Measurements from ENCODE around the gene DNM3.

Gene DNM3

GRCh38 chr1:172404121-172404520 lies 562.8 kb downstream of the DNM3 start:
- H2AFZ ChIP-seq (ENCODE audit: low read depth, low read length, severe bottlenecking), result no peak overlapping the region
- H3F3A ChIP-seq (ENCODE audit: insufficient read depth), result no peaks in the 10 kb centered on the region
- H3K27ac ChIP-seq (ENCODE audit: low read depth, low read length), result no peak overlapping the region
- no peak overlapping the region for H3K9ac ChIP-seq (ENCODE audit: low read length)
- H4K20me1 ChIP-seq (ENCODE audit: low read depth, low read length), result no peaks in the 10 kb centered on the region
- H3K4me2 ChIP-seq (ENCODE audit: low read depth, low read length, poor library complexity, severe bottlenecking), result no peak overlapping the region
- no peaks in the 10 kb centered on the region for H3K36me3 ChIP-seq (ENCODE audit: low read length)
- H3K9me3 ChIP-seq (ENCODE audit: insufficient read depth, low read length), result no peaks in the 10 kb centered on the region
- no peaks in the 10 kb centered on the region for H3K27me3 ChIP-seq (ENCODE audit: low read length)
- no peaks in the 10 kb centered on the region for H3K79me2 ChIP-seq (ENCODE audit: insufficient read depth, low read length)
- TF ChIP-seq EZH2phosphoT487 (conservative IDR thresholded peaks at IDR 0.05; ENCODE audit: low read length) (no peak), CTCF (IDR thresholded peaks at IDR 0.05; ENCODE audit: insufficient read depth, low read length, poor library complexity, severe bottlenecking) (no peak)
- no peaks in the 10 kb centered on the region for H3K9me2 ChIP-seq (replicated peaks; ENCODE audit: insufficient read depth, low read length)
- no peak overlapping the region for H3K4me3 ChIP-seq (ENCODE audit: insufficient read depth, low read length, poor library complexity, severe bottlenecking)

GRCh38 chr1:172405912-172406311 lies 564.6 kb downstream of the DNM3 start:
- Histone ChIP-seq H3K27me3 (ENCODE audit: low read length) (no peaks in the 10 kb centered on the region), H3K9ac (ENCODE audit: low read length) (no peak overlapping the region), H3K9me3 (ENCODE audit: insufficient read depth, low read length) (no peaks in the 10 kb centered on the region), H3F3A (ENCODE audit: insufficient read depth) (no peaks in the 10 kb centered on the region), H3K4me2 (ENCODE audit: low read depth, low read length, poor library complexity, severe bottlenecking) (no peak overlapping the region), H2AFZ (ENCODE audit: low read depth, low read length, severe bottlenecking) (no peak overlapping the region), H3K27ac (ENCODE audit: low read depth, low read length) (no peak overlapping the region), H4K20me1 (ENCODE audit: low read depth, low read length) (no peaks in the 10 kb centered on the region), H3K9me2 (replicated peaks; ENCODE audit: insufficient read depth, low read length) (no peaks in the 10 kb centered on the region), H3K36me3 (ENCODE audit: low read length) (no peaks in the 10 kb centered on the region), H3K4me3 (ENCODE audit: insufficient read depth, low read length, poor library complexity, severe bottlenecking) (no peak overlapping the region), H3K79me2 (ENCODE audit: insufficient read depth, low read length) (no peaks in the 10 kb centered on the region)
- TF ChIP-seq CTCF (IDR thresholded peaks at IDR 0.05; ENCODE audit: insufficient read depth, low read length, poor library complexity, severe bottlenecking) (no peak), EZH2phosphoT487 (conservative IDR thresholded peaks at IDR 0.05; ENCODE audit: low read length) (no peak)

GRCh38 chr1:172406968-172407367 lies 565.7 kb downstream of the DNM3 start:
- Histone ChIP-seq H3K9me3 (ENCODE audit: insufficient read depth, low read length) (no peaks in the 10 kb centered on the region), H3K4me3 (ENCODE audit: insufficient read depth, low read length, poor library complexity, severe bottlenecking) (no peak overlapping the region), H3K9ac (ENCODE audit: low read length) (no peak overlapping the region), H3K79me2 (ENCODE audit: insufficient read depth, low read length) (no peaks in the 10 kb centered on the region), H3K4me2 (ENCODE audit: low read depth, low read length, poor library complexity, severe bottlenecking) (no peak overlapping the region), H4K20me1 (ENCODE audit: low read depth, low read length) (no peaks in the 10 kb centered on the region), H3K36me3 (ENCODE audit: low read length) (no peaks in the 10 kb centered on the region), H3K27ac (ENCODE audit: low read depth, low read length) (no peak overlapping the region), H3K27me3 (ENCODE audit: low read length) (no peaks in the 10 kb centered on the region), H2AFZ (ENCODE audit: low read depth, low read length, severe bottlenecking) (no peak overlapping the region), H3F3A (ENCODE audit: insufficient read depth) (no peaks in the 10 kb centered on the region), H3K9me2 (replicated peaks; ENCODE audit: insufficient read depth, low read length) (no peaks in the 10 kb centered on the region)
- no peak for TF ChIP-seq CTCF (IDR thresholded peaks at IDR 0.05; ENCODE audit: insufficient read depth, low read length, poor library complexity, severe bottlenecking)
- TF ChIP-seq EZH2phosphoT487 (conservative IDR thresholded peaks at IDR 0.05; ENCODE audit: low read length), result no peak
